Activated CD8-positive, alpha-beta memory T cell treated with anti-CD3 and anti-CD28 coated beads, Interleukin-2, amount 50 U/mL, for 24 hours (primary cell): ENCODE results near the gene RASL10B.

Experiments used
- DNase-seq: peaks from one replicate; pipeline ENCODE4 v3.0.0-alpha.2; 2020; ENCODE audit errors: extremely low read depth

The RASL10B gene

GRCh38 chr17:35765756-35766488 lies 34.5 kb downstream of the RASL10B start:
- no peak for DNase-seq

DNA sequence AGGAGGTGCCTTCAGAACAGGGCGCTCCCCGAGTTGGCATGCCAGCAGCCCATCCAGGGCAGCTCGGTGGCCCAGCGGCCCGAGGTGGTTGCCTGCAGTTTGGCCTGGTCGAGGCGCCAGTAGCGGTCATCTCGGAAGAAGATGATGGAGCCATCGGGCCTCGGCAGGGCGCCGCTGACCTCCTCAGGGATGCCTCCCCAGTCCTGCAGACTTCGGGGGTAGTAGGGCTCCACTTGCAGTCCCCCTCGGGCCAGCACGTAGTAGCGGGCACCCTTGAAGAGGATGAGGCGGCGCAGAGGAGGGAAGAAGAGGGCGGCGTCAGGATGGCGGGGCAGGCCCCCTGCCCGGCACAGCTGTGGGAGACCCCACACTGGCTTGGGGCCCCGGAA lies 35.0 kb downstream of the RASL10B start:
- DNase-seq = no peak

GRCh38 chr17:35766903-35767510 lies 35.6 kb downstream of the RASL10B start:
- no peak for DNase-seq

GRCh38 chr17:35768797-35769196 lies 37.4 kb downstream of the RASL10B start:
- no peak for DNase-seq

DNA sequence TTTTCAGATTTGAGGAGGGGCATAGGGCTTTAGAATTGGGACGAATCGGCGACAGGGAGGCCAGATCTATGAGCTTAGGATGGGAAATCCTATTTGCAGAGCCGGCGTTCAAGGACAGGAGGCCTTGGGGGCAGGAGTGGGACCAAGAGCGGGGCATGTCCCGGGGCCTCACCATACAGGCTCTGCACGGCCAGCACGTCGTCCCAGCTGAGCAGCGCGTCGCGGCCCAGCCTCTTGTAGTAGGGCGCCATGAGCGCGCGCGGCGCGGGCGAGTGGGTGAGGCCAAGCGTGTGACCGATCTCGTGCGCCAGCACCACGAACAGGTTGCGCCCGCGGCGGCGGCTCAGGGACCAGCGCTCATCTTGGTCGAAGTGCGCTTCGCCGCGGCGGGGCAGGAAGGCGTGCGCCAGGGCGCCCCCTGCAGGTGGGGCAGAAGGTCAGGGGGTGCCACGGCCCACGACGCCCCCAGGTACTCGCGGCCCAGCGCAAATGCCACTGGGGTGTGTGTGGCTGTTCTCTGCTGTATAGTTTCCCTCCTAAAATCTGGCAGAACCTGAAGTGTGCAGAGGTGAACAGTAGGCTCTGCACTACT lies 38.6 kb downstream of the RASL10B start:
- DNase-seq = no peak

- no peak for DNase-seq
Measured at GRCh38 chr17:35773129-35773528, 41.7 kb downstream of the RASL10B start.

DNA sequence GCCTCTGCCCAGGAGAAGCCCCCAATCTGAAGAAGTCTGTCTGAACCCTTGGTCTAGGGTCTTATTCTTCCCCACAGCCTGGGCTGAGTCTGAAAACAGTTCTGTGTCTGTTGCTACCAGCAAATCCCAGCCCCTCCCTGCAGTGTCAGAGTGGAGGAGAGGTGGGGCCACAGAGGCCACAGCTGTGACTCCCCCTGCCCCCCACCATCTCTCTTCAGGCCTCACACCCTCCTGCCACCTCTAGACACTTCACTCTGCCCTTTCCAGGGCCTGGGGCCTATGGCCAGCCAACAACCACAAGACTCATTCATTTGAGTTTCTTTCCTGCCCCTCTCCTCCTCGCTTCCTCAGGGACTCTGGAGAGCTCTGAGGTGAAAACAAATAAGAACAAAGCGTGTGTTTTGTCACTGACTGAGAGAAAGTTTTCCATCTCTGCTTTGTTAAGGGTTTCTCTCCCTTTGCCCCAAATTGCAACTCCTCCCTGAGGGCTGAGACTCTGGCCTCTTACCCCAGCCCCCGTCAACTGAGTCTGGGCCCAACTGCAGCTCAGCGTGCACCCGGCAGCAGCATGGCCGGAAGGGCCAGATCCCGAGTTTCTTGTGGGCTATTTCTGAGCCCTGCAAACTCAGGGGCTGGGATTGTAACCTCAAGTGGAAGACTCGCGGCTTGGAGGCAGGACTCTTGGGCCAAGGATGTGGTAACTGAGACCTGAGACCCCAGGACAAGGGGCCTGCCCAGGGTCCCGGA lies 42.4 kb downstream of the RASL10B start:
- no peak for DNase-seq

DNA sequence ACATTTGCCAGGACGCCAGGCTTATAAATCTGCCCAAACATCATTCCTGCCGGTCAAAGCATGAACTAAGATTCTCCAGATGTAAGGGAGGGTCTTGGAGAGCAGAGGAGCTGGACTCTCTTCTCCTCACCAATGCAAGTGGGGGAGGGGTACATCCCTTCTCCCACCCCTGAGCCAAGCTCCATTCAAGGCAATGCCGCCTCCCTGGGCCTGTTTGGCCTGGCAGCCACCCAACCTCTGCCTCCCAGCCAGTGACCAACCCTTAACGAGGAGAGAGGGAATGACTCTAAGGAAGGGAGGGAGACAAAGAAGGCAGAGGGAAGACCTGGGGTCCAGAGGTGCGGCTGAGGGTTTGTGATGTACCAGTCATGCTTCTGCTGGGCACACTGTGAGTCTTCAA lies 43.1 kb downstream of the RASL10B start:
- no peak for DNase-seq

GRCh38 chr17:35775039-35775438 lies 43.6 kb downstream of the RASL10B start:
- no peak for DNase-seq

DNA sequence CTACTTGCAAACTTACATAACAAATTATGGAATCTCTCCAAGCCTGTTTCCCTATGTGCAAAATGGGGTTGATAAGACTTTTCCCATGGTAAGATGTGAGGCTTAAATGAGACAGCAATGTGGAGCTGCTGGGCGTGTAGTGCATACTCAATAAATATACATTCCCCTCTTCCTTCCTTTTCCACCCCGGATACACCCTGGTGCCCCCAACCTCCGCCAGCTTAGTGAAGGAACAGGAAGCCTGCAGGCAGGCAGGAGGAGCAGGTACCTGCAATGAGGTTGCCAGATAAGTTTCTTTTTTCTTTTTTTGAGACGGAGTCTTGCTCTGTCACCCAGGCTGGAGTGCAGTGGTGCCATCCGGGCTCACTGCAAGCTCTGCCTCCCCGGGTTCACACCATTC lies 44.1 kb downstream of the RASL10B start:
- DNase-seq = no peak

DNA sequence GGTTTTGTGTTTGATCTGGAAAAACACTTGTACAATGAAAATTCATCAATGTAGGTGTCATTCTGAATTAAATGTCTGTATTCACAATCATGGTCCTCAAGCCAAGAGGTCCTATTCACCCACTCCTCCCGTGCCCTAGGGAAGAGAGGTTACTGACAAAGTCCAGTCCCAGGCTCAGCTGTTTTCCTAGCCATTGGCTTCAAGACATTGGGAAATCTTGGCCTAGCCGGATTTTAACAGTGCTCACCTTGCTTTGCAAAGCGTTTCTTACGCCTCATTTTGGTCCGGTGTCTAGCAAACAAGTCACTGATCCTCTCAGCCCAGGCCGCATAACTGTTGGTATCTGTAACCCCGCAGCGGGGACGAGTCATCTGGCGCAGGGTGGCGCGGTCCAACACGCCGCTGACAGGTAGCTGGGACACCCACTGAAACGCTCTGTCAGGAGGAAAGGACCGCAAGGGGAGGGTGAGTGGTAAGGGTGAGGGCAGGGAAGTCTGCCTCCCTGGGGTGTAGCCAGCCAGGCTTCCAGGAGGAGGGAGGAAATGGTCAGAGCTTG lies 47.3 kb downstream of the RASL10B start:
- no peak for DNase-seq

- no peak for DNase-seq
Measured at GRCh38 chr17:35780950-35781349, 49.5 kb downstream of the RASL10B start.

GRCh38 chr17:35784895-35785294 lies 53.5 kb downstream of the RASL10B start:
- no peak for DNase-seq

DNA sequence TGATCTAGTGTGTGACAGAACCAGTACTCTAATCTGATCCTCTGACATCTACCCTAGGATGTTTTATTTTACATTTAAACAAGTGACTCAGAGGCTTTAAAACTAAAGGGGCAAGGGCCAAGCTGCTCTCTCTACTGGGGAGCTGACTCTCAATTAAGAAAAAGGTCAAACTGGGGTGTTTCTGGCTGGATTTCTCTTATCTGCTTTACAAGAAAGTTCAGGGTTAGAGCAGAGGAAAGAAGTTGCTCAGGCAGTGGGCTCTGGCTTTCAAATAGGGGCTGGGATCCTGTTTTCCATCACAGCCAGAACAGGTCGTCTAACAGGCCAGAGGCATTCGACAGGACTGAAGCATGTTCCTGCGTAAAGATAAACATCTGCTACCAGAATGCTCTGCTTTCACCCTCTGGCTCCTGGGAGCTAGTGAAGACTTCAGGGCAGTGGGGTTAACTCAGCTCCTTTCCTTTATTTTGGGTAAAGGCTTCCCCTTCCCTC lies 55.5 kb downstream of the RASL10B start:
- DNase-seq = no peak

- DNase-seq = no peak
Measured at GRCh38 chr17:35788477-35789368, 57.3 kb downstream of the RASL10B start.

- no peak for DNase-seq
Measured at GRCh38 chr17:35790841-35791240, 59.4 kb downstream of the RASL10B start.

DNA sequence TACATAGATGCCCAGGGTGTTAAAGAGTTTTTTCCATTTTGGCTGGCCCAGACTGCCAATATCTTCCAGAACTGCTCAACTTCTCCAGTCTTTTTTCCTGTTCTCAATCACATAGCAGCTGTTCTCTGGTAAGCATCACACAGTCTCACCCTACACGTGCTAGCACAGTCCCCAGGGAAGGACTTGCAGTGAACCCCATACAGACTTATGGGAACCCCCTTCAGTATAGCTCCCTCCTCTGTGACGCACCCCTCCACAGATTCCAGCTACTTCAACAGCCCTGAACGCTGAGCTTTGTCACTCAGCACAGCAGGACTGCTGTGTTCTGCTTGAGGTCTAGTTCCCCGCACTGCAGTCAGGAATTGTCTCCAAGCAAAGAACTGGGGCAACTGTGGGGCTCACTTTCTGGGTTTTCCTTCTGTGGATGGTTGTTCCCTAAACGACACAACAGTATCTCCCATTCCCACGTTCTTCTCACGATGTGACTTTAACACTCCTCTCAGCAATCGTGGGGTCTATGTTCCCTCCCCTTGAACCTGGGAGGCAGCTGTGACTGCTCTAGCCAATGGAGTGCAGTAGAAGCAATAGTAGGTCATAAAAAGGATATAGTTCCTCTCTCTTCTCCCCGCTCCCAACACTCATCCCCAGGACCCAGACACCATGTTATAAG lies 60.4 kb downstream of the RASL10B start:
- no peak for DNase-seq
